Endothelial cell of umbilical vein (primary cell): ENCODE measurements around the gene KIF6. TPM values are rescaled to one million over a fixed set of nuclear protein-coding genes. Genes with fewer than 3 reads are reported as not detected.

ENCODE experiments used
- BruUV-seq: library from RNA; stranded (reverse); fragments of 400-500 nt; replicated peaks from 2 replicates; lab custom pipeline; 2021; lab: Mats Ljungman, UMichigan
- CTCF ChIA-PET: fragments of 300-600, 350-600 bp; sonication (Branson Sonifier 250); formaldehyde crosslinking; loops from one replicate; lab custom pipeline; 2021; ENCODE audit warnings: antibody characterized with exemption, inconsistent platforms; lab: Charles Lee
- POLR2A ChIA-PET: fragments of 300-600, 350-600 bp; sonication (Branson Sonifier 250); formaldehyde crosslinking; loops from one replicate; lab custom pipeline; 2021; ENCODE audit warnings: antibody characterized with exemption, inconsistent platforms; lab: Charles Lee
- DNase-seq: peaks from one replicate; pipeline ENCODE4 v3.0.0-alpha.2; 2011; ENCODE audit warnings: low read depth, low spot score
- FAIRE-seq: peaks from 2 replicates; lab custom pipeline; 2011; peaks lifted over from hg19 to GRCh38; lab: Jason Lieb, UNC
- H2AFZ ChIP-seq: 2 replicates; pipeline ENCODE4 v1.6.0; 2012; ENCODE audit warnings: low read depth, low read length, control low read depth, inconsistent platforms
- H3K27ac ChIP-seq: 2 replicates; pipeline ENCODE4 v1.5.1; 2011; ENCODE audit warnings: low read depth, mild to moderate bottlenecking, control low read depth, low read length, moderate library complexity; ENCODE audit not compliant: insufficient read depth
- H3K27me3 ChIP-seq, 2 experiments: 2 replicates each; pipeline versions ENCODE4 v1.6.0 to v1.6.1; 2011; ENCODE audit warnings: low read length in 2 of 2, mixed read lengths in 1 of 2; ENCODE audit not compliant: control insufficient read depth in 2 of 2, insufficient read depth in 2 of 2
- H3K36me3 ChIP-seq, 2 experiments: 2 replicates in 1 of 2; 3 replicates in 1 of 2; pipeline ENCODE4 v1.5.1; 2011; ENCODE audit warnings: low read length in 2 of 2, mild to moderate bottlenecking in 1 of 2, moderate library complexity in 1 of 2; ENCODE audit not compliant: control insufficient read depth in 2 of 2, insufficient read depth in 2 of 2; ENCODE audit errors: extremely low read depth in 1 of 2
- H3K4me1 ChIP-seq: 3 replicates; pipeline ENCODE4 v1.5.1; 2011; ENCODE audit warnings: mild to moderate bottlenecking, low read length; ENCODE audit not compliant: control insufficient read depth, insufficient read depth; ENCODE audit errors: extremely low read depth
- H3K4me2 ChIP-seq: 2 replicates; pipeline ENCODE4 v1.6.1; 2011; ENCODE audit warnings: low read length, control low read depth, mixed read lengths; ENCODE audit not compliant: insufficient read depth
- H3K4me3 ChIP-seq, 3 experiments: fragments of 200-600 bp in 1 of 3; sonication (generic), shearing (Covaris generic) in 1 of 3; replicated peaks in 1 of 3; 2 replicates each; pipeline ENCODE4 v1.5.1; 2011 to 2016; ENCODE audit warnings: control low read depth in 3 of 3, low read length in 3 of 3, mild to moderate bottlenecking in 2 of 3, inconsistent platforms in 1 of 3, low read depth in 1 of 3, moderate library complexity in 1 of 3; ENCODE audit not compliant: insufficient read depth in 1 of 3
- H3K79me2 ChIP-seq: 2 replicates; pipeline ENCODE4 v1.6.0; 2012; ENCODE audit warnings: low read length, inconsistent platforms; ENCODE audit not compliant: control insufficient read depth, insufficient read depth
- H3K9ac ChIP-seq: replicated peaks from 2 replicates; pipeline ENCODE3; 2011; ENCODE audit warnings: low read length, control low read depth; ENCODE audit not compliant: insufficient read depth; ENCODE audit errors: extremely low read depth
- H3K9me1 ChIP-seq: replicated peaks from 3 replicates; pipeline ENCODE4 v1.6.0; 2011; ENCODE audit warnings: mild to moderate bottlenecking, low read length; ENCODE audit not compliant: control insufficient read depth, insufficient read depth; ENCODE audit errors: extremely low read depth
- H3K9me3 ChIP-seq: replicated peaks from 2 replicates; pipeline ENCODE4 v1.5.1; 2012; ENCODE audit warnings: low read length, inconsistent platforms; ENCODE audit not compliant: control insufficient read depth, insufficient read depth
- H4K20me1 ChIP-seq: replicated peaks from 2 replicates; pipeline ENCODE3; 2011; ENCODE audit warnings: mild to moderate bottlenecking, low read length; ENCODE audit not compliant: control insufficient read depth, insufficient read depth; ENCODE audit errors: extremely low read depth
- EZH2 ChIP-seq: IDR thresholded peaks from 2 replicates; pipeline ENCODE4 v1.6.1; 2012; ENCODE audit warnings: borderline replicate concordance, low read depth, mild to moderate bottlenecking, moderate library complexity, low read length, inconsistent platforms; ENCODE audit not compliant: severe bottlenecking
- FOS ChIP-seq: IDR thresholded peaks from 2 replicates; pipeline ENCODE4 v1.6.1; 2011; ENCODE audit warnings: mild to moderate bottlenecking, low read length, moderate library complexity, borderline replicate concordance; ENCODE audit not compliant: insufficient read depth
- GATA2 ChIP-seq: IDR thresholded peaks from 2 replicates; pipeline ENCODE4 v1.7.0; 2011; ENCODE audit warnings: low read depth, mild to moderate bottlenecking, moderate library complexity, mixed read lengths, low read length; ENCODE audit not compliant: insufficient read length, insufficient read depth
- JUN ChIP-seq: IDR thresholded peaks from 2 replicates; pipeline ENCODE4 v1.6.1; 2011; ENCODE audit warnings: borderline replicate concordance, low read depth; ENCODE audit not compliant: insufficient read length, insufficient read depth
- MYC ChIP-seq: IDR thresholded peaks from one replicate; pipeline ENCODE4 v1.6.1; 2011; ENCODE audit warnings: mild to moderate bottlenecking, low read depth, low read length
- POLR2A ChIP-seq: IDR thresholded peaks from 2 replicates; pipeline ENCODE4 v1.6.1; 2012; ENCODE audit warnings: low read depth, mild to moderate bottlenecking, control low read depth, low read length
- POLR2AphosphoS5 ChIP-seq: IDR thresholded peaks from 2 replicates; pipeline ENCODE4 v1.6.1; 2012; ENCODE audit warnings: low read depth, mild to moderate bottlenecking, control low read depth, low read length, moderate library complexity; ENCODE audit not compliant: insufficient read depth
- dilution Hi-C: fragments of 300-500 bp; cut with MboI; formaldehyde crosslinking; loops from one replicate; pipeline ENCODE4 v1.15.0; 2019; ENCODE audit warnings: low sequenced_read_pairs; ENCODE audit not compliant: extremely low pct_ligation_motif_present
- intact Hi-C: fragments of 100-400 bp; cut with micrococcal nuclease; formaldehyde crosslinking; loops from one replicate; pipeline ENCODE4 v1.10.0; 2022
- polyA plus RNA-seq, 4 experiments: library from polyadenylated mRNA; depleted of rRNA in 3 of 4; stranded (reverse) in 3 of 4; unstranded in 1 of 4; fragments of >200 nt; gene quantifications; 2 replicates each; pipeline versions ENCODE4 v1.2.1 to v1.2.3, GENCODE V29; 2011 to 2012; ENCODE audit warnings: missing spikeins in 1 of 4
- total RNA-seq: library from RNA; stranded (reverse); gene quantifications from 2 replicates; pipeline ENCODE4 v1.2.3, GENCODE V29; 2021
- TF ChIP-seq, protein P1 (sequence below): IDR thresholded peaks from 2 replicates; pipeline ENCODE4 v1.6.1; 2011; ENCODE audit not compliant: insufficient read depth, insufficient read length
- TF ChIP-seq, protein P2 (sequence below), 2 donors: IDR thresholded peaks; 1 replicate in 1 of 2; 2 replicates in 1 of 2; pipeline ENCODE4 v1.5.1; 2011; ENCODE audit warnings: low read length in 2 of 2, mild to moderate bottlenecking in 2 of 2, moderate library complexity in 2 of 2, control low read depth in 1 of 2, inconsistent platforms in 1 of 2, low read depth in 1 of 2; ENCODE audit not compliant: insufficient read depth in 1 of 2; ENCODE audit errors: extremely low read depth in 1 of 2

Gene KIF6
- total and polyA plus RNA-seq, 2 donors (not counting 3 experiments of a cell fraction or from before 2014, with no cell fraction given) = not detected

DNA sequence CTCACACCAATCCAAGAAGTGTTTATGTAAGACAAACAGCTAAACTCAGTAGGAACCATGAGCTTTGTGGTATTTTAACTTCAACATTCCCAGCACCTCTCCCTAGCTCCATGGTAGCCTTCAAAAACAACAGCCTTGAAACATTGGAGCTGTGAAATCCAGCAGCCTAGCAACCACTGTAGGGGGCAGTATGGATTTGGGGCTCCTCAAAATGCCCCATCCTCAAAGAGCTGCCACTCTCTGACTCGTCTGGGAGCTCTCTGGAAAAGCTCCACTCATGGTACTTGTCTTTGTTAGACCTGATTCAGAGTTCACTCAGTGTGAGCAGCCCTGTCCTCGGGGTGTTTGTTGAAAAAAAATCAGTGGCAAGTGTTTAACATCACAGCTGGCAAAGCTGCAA is 82.9 kb downstream of the KIF6 start:
- H3K27me3 ChIP-seq = no peaks in the 10 kb centered on the region
- no peak for FAIRE-seq
- TF ChIP-seq FOS (no peak), GATA2 (no peak), EZH2 (no peak), POLR2AphosphoS5 (no peak)
- H3K4me3 ChIP-seq = no peak overlapping the region
- dilution Hi-C loops (no loop called here), intact Hi-C loops (no loop called here)
- no peaks in the 10 kb centered on the region for H3K4me1 ChIP-seq
- no peak overlapping the region for H3K9ac ChIP-seq
- ChIA-PET POLR2A (no interaction called here), CTCF (no interaction called here)
- no peaks in the 10 kb centered on the region for H3K9me3 ChIP-seq
- H3K4me2 ChIP-seq = no peak overlapping the region
- H2AFZ ChIP-seq = no peak overlapping the region
- H3K9me1 ChIP-seq = no peaks in the 10 kb centered on the region
- no peaks in the 10 kb centered on the region for H3K36me3 ChIP-seq
- DNase-seq = no peak
- H3K79me2 ChIP-seq = no peaks in the 10 kb centered on the region
- BruUV-seq = no TSS peak
- H3K27ac ChIP-seq = no peak overlapping the region
- H4K20me1 ChIP-seq = no peaks in the 10 kb centered on the region

DNA sequence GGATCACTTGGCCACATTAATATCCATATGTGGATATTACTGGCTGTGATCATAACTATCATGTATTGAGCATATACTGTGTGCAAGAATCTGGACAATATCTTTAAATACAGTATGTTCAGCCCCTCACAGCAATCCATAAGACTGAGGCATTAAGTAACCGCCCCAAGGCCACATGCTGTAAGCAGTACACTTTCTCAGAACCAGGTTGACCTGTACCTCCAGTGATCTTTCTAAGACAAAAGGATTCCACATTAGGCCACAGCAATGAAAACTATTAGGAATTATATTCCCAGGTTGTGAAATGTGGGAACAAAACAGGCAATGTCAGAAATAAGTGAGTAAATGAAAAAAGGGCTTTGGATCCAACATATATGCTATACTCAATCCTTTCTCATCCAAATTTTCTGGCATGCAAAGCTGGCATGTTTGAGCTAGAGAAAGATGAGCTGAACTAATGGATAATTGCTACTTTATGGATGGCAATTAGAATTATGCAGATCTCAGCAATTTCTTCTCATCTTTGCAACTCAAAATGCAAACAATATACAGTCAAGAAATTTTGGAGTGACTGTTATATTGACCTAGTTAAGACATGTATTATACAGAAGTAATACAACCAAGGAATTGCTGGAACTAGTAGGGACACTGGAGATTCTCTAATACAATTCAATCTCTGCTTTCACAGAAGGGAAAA is 86.9 kb downstream of the KIF6 start:
- H3K4me3 ChIP-seq = no peak overlapping the region
- DNase-seq (no peak), FAIRE-seq (no peak)
- H4K20me1 ChIP-seq = no peaks in the 10 kb centered on the region
- H3K36me3 ChIP-seq = no peaks in the 10 kb centered on the region
- no peaks in the 10 kb centered on the region for H3K9me3 ChIP-seq
- ChIA-PET POLR2A (no interaction called here), CTCF (no interaction called here)
- peaks cover 2% of the 10 kb centered on the region for H3K9me1 ChIP-seq
- TF ChIP-seq, protein P1, sequence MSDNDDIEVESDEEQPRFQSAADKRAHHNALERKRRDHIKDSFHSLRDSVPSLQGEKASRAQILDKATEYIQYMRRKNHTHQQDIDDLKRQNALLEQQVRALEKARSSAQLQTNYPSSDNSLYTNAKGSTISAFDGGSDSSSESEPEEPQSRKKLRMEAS = no peak
- TF ChIP-seq GATA2 (no peak), POLR2A (no peak), FOS (no peak), JUN (no peak), POLR2AphosphoS5 (no peak), EZH2 (no peak), MYC (no peak)
- TF ChIP-seq, protein P2, sequence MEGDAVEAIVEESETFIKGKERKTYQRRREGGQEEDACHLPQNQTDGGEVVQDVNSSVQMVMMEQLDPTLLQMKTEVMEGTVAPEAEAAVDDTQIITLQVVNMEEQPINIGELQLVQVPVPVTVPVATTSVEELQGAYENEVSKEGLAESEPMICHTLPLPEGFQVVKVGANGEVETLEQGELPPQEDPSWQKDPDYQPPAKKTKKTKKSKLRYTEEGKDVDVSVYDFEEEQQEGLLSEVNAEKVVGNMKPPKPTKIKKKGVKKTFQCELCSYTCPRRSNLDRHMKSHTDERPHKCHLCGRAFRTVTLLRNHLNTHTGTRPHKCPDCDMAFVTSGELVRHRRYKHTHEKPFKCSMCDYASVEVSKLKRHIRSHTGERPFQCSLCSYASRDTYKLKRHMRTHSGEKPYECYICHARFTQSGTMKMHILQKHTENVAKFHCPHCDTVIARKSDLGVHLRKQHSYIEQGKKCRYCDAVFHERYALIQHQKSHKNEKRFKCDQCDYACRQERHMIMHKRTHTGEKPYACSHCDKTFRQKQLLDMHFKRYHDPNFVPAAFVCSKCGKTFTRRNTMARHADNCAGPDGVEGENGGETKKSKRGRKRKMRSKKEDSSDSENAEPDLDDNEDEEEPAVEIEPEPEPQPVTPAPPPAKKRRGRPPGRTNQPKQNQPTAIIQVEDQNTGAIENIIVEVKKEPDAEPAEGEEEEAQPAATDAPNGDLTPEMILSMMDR (IDR thresholded peaks at IDR 0.05; ENCODE audit: extremely low read depth in 1 of 2, insufficient read depth in 1 of 2, low read depth in 1 of 2, low read length in 2 of 2) = no peak
- no peaks in the 10 kb centered on the region for H3K27me3 ChIP-seq
- no peak overlapping the region for H3K4me2 ChIP-seq
- no peaks in the 10 kb centered on the region for H3K79me2 ChIP-seq
- no peaks in the 10 kb centered on the region for H3K4me1 ChIP-seq
- no TSS peak for BruUV-seq
- H3K27ac ChIP-seq = no peak overlapping the region
- no peak overlapping the region for H3K9ac ChIP-seq
- no peak overlapping the region for H2AFZ ChIP-seq
- intact Hi-C loops (loop anchor here (1.0 kb wide), 1 partner anchor 34 kb away; no protein-coding TSS in a partner anchor), dilution Hi-C loops (no loop called here)
